ENCODE measurements around the gene TFB1M. TPM values are rescaled to one million over a fixed set of nuclear protein-coding genes. Genes with fewer than 3 reads are reported as not detected.

Gene TFB1M
- polyA plus RNA-seq, 2 of the 4 experiments (the other 2 are of a cell fraction), result 9.8 to 19.5 TPM

DNA sequence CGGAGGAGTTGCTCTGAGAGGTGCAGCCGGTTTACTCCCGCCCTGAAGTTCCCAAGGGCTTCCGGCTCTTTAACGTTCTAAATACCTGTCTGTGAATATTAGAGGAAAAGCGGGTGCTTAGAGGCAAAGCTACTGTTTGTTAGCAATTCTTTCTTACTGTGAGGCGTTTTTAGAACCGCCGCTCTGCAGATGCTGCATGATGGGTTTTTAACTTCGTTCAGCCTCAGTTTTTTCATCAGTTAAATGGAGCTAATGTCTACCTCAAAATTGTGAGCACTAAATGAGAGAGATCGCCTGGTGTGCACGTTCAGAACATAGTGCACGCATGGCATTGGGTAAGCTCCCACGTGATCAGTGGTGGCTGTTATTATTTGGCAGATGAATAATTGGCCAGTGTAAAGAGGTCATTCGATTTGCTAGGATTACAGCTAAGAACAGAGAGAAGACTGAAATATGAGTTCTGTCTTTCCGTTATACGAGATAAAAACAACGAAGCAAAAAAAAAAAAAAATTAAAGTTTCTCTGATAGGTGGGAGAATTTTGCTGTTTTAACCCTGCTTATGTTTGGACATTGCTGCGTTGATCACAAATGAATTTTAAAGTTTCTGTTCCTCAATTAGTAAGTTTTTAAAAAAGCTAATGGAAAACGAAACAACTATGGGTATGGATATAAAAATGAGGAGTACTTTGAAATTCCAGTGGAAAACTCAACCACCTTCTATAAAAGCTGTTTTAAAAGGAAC is 660 bp upstream of the TFB1M start (continued):
- TF ChIP-seq, protein P1, sequence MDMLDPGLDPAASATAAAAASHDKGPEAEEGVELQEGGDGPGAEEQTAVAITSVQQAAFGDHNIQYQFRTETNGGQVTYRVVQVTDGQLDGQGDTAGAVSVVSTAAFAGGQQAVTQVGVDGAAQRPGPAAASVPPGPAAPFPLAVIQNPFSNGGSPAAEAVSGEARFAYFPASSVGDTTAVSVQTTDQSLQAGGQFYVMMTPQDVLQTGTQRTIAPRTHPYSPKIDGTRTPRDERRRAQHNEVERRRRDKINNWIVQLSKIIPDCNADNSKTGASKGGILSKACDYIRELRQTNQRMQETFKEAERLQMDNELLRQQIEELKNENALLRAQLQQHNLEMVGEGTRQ (IDR thresholded peaks at IDR 0.05), result peak; percentile 87
- no peak for TF ChIP-seq EHF (CRISPR knock-in tag; IDR thresholded peaks at IDR 0.05)
- TF ChIP-seq, protein P2, sequence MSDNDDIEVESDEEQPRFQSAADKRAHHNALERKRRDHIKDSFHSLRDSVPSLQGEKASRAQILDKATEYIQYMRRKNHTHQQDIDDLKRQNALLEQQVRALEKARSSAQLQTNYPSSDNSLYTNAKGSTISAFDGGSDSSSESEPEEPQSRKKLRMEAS (IDR thresholded peaks at IDR 0.05), result peak; percentile 89
- TF ChIP-seq RNF2 (IDR thresholded peaks at IDR 0.05; ENCODE audit: borderline replicate concordance, low read depth), result no peak
- TF ChIP-seq, protein P3, sequence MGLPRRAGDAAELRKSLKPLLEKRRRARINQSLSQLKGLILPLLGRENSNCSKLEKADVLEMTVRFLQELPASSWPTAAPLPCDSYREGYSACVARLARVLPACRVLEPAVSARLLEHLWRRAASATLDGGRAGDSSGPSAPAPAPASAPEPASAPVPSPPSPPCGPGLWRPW (IDR thresholded peaks at IDR 0.05), result no peak
- no peak for TF ChIP-seq FOSB (CRISPR knock-in tag; IDR thresholded peaks at IDR 0.05)
- TF ChIP-seq NFE2L2 (conservative IDR thresholded peaks at IDR 0.05; ENCODE audit: low read length), result no peak
- peak; percentile 55; the same call in 1 of the 2 replicates for TF ChIP-seq MYC (IDR thresholded peaks at IDR 0.05; ENCODE audit: borderline replicate concordance, low read length)
- TF ChIP-seq CHD2 (IDR thresholded peaks at IDR 0.05; ENCODE audit: low read length, partially characterized antibody), result no peak
- TF ChIP-seq, protein P4, sequence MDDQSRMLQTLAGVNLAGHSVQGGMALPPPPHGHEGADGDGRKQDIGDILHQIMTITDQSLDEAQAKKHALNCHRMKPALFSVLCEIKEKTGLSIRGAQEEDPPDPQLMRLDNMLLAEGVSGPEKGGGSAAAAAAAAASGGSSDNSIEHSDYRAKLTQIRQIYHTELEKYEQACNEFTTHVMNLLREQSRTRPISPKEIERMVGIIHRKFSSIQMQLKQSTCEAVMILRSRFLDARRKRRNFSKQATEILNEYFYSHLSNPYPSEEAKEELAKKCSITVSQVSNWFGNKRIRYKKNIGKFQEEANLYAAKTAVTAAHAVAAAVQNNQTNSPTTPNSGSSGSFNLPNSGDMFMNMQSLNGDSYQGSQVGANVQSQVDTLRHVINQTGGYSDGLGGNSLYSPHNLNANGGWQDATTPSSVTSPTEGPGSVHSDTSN (IDR thresholded peaks at IDR 0.05), result no peak
- TF ChIP-seq FOSL2 (IDR thresholded peaks at IDR 0.05), result no peak
- TF ChIP-seq FOSL2 (CRISPR knock-in tag; IDR thresholded peaks at IDR 0.05), result no peak
- TF ChIP-seq POLR2AphosphoS2 (conservative IDR thresholded peaks at IDR 0.05; ENCODE audit: low read length), result no peak
- peak; percentile 86; the same call in 1 of the 2 replicates for TF ChIP-seq HDAC2 (IDR thresholded peaks at IDR 0.05)
- no peak for TF ChIP-seq ZNF302 (CRISPR knock-in tag; IDR thresholded peaks at IDR 0.05)
- TF ChIP-seq RARB (CRISPR knock-in tag; IDR thresholded peaks at IDR 0.05), result no peak
- no peak for TF ChIP-seq JUNB (IDR thresholded peaks at IDR 0.05)
- TF ChIP-seq ZFP36 (IDR thresholded peaks at IDR 0.05; ENCODE audit: borderline replicate concordance, partially characterized antibody), result no peak
- TF ChIP-seq, protein P5, sequence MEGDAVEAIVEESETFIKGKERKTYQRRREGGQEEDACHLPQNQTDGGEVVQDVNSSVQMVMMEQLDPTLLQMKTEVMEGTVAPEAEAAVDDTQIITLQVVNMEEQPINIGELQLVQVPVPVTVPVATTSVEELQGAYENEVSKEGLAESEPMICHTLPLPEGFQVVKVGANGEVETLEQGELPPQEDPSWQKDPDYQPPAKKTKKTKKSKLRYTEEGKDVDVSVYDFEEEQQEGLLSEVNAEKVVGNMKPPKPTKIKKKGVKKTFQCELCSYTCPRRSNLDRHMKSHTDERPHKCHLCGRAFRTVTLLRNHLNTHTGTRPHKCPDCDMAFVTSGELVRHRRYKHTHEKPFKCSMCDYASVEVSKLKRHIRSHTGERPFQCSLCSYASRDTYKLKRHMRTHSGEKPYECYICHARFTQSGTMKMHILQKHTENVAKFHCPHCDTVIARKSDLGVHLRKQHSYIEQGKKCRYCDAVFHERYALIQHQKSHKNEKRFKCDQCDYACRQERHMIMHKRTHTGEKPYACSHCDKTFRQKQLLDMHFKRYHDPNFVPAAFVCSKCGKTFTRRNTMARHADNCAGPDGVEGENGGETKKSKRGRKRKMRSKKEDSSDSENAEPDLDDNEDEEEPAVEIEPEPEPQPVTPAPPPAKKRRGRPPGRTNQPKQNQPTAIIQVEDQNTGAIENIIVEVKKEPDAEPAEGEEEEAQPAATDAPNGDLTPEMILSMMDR (IDR thresholded peaks at IDR 0.05), result no peak
- TF ChIP-seq EP300 (IDR thresholded peaks at IDR 0.05), result no peak
- TF ChIP-seq EHMT2 (IDR thresholded peaks at IDR 0.05; ENCODE audit: low read depth), result no peak
- TF ChIP-seq, protein P6, sequence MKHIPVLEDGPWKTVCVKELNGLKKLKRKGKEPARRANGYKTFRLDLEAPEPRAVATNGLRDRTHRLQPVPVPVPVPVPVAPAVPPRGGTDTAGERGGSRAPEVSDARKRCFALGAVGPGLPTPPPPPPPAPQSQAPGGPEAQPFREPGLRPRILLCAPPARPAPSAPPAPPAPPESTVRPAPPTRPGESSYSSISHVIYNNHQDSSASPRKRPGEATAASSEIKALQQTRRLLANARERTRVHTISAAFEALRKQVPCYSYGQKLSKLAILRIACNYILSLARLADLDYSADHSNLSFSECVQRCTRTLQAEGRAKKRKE (CRISPR knock-in tag; IDR thresholded peaks at IDR 0.05; ENCODE audit: low read depth), result no peak
- TF ChIP-seq, protein P7, sequence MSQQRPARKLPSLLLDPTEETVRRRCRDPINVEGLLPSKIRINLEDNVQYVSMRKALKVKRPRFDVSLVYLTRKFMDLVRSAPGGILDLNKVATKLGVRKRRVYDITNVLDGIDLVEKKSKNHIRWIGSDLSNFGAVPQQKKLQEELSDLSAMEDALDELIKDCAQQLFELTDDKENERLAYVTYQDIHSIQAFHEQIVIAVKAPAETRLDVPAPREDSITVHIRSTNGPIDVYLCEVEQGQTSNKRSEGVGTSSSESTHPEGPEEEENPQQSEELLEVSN (IDR thresholded peaks at IDR 0.05; ENCODE audit: borderline replicate concordance, low read depth), result peak; percentile 72; the same call in 1 of the 2 replicates
- no peak for TF ChIP-seq MAZ (IDR thresholded peaks at IDR 0.05; ENCODE audit: borderline replicate concordance, low read depth, low read length)
- no peak for TF ChIP-seq ESRRA (IDR thresholded peaks at IDR 0.05; ENCODE audit: borderline replicate concordance, low read length)
- TF ChIP-seq ZC3H11A (IDR thresholded peaks at IDR 0.05), result no peak
- TF ChIP-seq, protein P8, sequence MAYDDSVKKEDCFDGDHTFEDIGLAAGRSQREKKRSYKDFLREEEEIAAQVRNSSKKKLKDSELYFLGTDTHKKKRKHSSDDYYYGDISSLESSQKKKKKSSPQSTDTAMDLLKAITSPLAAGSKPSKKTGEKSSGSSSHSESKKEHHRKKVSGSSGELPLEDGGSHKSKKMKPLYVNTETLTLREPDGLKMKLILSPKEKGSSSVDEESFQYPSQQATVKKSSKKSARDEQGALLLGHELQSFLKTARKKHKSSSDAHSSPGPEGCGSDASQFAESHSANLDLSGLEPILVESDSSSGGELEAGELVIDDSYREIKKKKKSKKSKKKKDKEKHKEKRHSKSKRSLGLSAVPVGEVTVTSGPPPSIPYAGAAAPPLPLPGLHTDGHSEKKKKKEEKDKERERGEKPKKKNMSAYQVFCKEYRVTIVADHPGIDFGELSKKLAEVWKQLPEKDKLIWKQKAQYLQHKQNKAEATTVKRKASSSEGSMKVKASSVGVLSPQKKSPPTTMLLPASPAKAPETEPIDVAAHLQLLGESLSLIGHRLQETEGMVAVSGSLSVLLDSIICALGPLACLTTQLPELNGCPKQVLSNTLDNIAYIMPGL (CRISPR knock-in tag; IDR thresholded peaks at IDR 0.05; ENCODE audit: borderline replicate concordance), result no peak
- TF ChIP-seq, protein P9, sequence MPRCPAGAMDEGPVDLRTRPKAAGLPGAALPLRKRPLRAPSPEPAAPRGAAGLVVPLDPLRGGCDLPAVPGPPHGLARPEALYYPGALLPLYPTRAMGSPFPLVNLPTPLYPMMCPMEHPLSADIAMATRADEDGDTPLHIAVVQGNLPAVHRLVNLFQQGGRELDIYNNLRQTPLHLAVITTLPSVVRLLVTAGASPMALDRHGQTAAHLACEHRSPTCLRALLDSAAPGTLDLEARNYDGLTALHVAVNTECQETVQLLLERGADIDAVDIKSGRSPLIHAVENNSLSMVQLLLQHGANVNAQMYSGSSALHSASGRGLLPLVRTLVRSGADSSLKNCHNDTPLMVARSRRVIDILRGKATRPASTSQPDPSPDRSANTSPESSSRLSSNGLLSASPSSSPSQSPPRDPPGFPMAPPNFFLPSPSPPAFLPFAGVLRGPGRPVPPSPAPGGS (IDR thresholded peaks at IDR 0.05), result peak; percentile 59; the same call in 2 of the 3 replicates
- TF ChIP-seq RCOR1 (IDR thresholded peaks at IDR 0.05; ENCODE audit: low read depth, low read length), result peak; percentile 83; the same call in 1 of the 2 replicates
- no peak for TF ChIP-seq HOXA7 (CRISPR knock-in tag; IDR thresholded peaks at IDR 0.05)
- no peak for TF ChIP-seq HOXB13 (CRISPR knock-in tag; IDR thresholded peaks at IDR 0.05; ENCODE audit: low read depth)

Measured in A549 (cell line).